ENCODE results near the gene SSR1. TPM values are rescaled to one million over a fixed set of nuclear protein-coding genes. Genes with fewer than 3 reads are reported as not detected.
"Not testable (repeated sequence)": the region's sequence is repeated elsewhere in the genome, so short reads cannot be mapped to it uniquely, and the experiment has no call there.

Gene SSR1
- total RNA-seq, 4 donors from 2014 or later = 34.2 to 61.4 (median 46.0) TPM

DNA sequence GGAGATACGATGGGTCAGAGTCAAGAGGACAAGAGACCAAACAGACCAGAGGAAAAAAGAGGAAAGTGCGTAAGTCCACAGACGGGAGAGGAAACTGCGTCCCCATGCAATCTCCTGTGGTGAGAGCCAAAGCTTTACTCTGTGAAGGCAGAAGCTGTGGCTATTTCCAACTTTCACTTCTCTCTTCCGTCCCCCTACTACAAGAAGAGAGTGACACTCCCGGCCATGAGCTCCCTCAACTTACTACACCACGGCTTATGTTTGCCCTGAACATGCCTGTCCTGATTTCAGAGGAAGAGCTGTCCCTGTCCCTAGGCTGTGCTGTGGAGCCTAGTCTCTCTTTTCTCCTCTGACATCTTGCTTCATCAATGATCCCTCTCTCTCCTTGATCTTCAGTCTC, 11.5 kb upstream of the SSR1 start:
- H3K4me1 ChIP-seq = no peaks in the 10 kb centered on the region
- no peaks in the 10 kb centered on the region for H3K36me3 ChIP-seq
- H3K4me3 ChIP-seq = no peak overlapping the region
- H3K9me3 ChIP-seq = no peaks in the 10 kb centered on the region
- no peak for TF ChIP-seq EP300 (IDR thresholded peaks at IDR 0.05)
- H3K27me3 ChIP-seq = peaks cover 7% of the 10 kb centered on the region
- 59 to 72% methylated on average over 7 of the region's 7 CpGs for WGBS, 2 donors (ENCODE audit: low coverage in 1 of 2)
- H3K27ac ChIP-seq = no peak overlapping the region
- ATAC-seq = peak; percentile 55

DNA sequence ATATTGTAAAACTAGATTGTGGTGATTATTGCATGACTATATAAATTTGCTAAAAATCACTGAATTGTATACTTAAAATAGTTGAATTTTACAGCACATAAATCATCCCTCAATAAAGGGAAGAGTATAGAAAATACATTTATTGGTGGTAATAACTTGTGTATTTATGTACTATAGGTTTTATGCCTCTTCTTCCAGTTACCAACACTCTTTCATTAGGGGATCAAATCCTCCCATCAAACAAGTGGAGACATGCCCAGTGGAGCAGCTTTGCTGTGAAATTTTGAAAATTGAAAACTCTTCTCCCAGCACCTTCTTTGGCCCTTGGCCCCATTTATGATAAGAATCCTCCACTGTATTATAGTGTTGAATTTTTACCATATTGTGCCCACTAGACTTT, 10.1 kb upstream of the SSR1 start:
- no peak overlapping the region for H3K27ac ChIP-seq
- TF ChIP-seq POLR2A (IDR thresholded peaks at IDR 0.05) (no peak), EP300 (IDR thresholded peaks at IDR 0.05) (no peak), POLR2AphosphoS5 (IDR thresholded peaks at IDR 0.05) (no peak)
- TF ChIP-seq, protein P1, sequence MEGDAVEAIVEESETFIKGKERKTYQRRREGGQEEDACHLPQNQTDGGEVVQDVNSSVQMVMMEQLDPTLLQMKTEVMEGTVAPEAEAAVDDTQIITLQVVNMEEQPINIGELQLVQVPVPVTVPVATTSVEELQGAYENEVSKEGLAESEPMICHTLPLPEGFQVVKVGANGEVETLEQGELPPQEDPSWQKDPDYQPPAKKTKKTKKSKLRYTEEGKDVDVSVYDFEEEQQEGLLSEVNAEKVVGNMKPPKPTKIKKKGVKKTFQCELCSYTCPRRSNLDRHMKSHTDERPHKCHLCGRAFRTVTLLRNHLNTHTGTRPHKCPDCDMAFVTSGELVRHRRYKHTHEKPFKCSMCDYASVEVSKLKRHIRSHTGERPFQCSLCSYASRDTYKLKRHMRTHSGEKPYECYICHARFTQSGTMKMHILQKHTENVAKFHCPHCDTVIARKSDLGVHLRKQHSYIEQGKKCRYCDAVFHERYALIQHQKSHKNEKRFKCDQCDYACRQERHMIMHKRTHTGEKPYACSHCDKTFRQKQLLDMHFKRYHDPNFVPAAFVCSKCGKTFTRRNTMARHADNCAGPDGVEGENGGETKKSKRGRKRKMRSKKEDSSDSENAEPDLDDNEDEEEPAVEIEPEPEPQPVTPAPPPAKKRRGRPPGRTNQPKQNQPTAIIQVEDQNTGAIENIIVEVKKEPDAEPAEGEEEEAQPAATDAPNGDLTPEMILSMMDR (IDR thresholded peaks at IDR 0.05) = no peak
- H3K4me1 ChIP-seq = no peaks in the 10 kb centered on the region
- no peaks in the 10 kb centered on the region for H3K36me3 ChIP-seq
- H3K9me3 ChIP-seq = no peaks in the 10 kb centered on the region
- no peak overlapping the region for H3K4me3 ChIP-seq
- H3K27me3 ChIP-seq = peaks cover 7% of the 10 kb centered on the region
- no peak for ATAC-seq

DNA sequence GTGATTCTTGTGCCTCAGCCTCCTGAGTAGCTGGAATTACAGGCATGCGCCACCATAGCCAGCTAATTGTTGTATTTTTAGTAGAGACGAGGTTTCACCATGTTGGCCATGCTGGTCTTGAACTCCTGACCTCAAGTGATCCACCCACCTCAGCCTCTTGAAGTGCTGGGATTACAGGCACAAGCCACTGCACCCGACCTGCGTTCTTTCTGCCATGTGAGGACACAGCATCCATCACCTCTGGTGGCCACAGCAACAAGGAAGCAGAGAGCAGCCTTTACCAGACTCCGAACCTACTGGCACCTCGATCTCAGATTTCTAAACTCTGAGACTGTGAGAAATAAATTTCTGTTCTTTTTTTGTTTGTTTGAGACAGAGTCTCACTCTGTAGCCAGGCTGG, 8.9 kb upstream of the SSR1 start:
- H3K4me1 ChIP-seq, H3K36me3 ChIP-seq, H3K4me3 ChIP-seq, H3K27ac ChIP-seq, ATAC-seq, H3K9me3 ChIP-seq, H3K27me3 ChIP-seq: not testable (repeated sequence)
- 86 to 93% methylated on average over 2 to 5 of the region's 6 CpGs for WGBS, 2 donors (ENCODE audit: low coverage in 1 of 2)

DNA sequence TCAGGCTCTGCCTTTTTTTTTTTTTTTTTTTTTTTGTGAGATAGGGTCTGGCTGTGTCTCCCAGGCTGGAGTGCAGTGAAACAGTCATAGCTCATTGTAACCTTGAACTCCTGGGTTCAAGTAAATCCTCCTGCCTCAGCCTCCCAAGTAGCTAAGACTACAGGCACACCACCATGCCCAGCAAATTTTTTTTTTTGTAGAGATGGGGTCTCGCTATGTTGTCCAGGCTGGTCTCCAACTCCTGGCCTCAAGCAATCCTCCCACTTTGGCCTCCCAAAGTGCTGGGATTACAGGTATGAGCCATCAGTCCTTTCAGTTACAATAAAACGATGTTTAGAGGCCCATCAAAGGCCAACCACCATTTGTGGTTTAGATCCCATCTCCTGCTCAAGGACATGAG, 6.4 kb upstream of the SSR1 start:
- not testable (repeated sequence) for H3K9me3 ChIP-seq, H3K27ac ChIP-seq, ATAC-seq, H3K36me3 ChIP-seq, H3K4me3 ChIP-seq, H3K4me1 ChIP-seq, H3K27me3 ChIP-seq
- WGBS, 2 donors (ENCODE audit: low coverage in 1 of 2) = 88 to 100% methylated on average over 1 to 2 of the region's 2 CpGs

DNA sequence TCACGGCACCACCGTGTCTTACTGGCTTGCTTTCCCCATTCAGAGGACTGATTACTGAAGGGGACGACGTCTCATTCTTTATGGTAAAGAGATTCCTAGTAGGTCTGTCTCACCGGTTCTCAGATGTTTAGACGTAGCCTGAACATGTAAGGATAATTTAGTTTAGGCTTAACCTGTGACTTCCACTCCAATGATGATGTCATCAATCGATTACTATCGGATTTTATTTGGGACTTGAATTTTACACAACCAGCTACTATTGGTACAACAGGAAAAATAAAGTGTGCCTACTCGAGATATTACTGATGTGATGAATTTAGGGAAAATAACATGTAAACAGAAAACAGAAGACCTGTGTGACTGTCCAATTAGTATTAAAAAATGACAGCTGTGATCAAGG, 4.5 kb upstream of the SSR1 start:
- H3K27ac ChIP-seq = no peak overlapping the region
- WGBS, 2 donors (ENCODE audit: low coverage in 1 of 2) = 50 to 62% methylated on average over 8 to 9 of the region's 9 CpGs
- H3K4me3 ChIP-seq = no peak overlapping the region
- ATAC-seq = no peak
- TF ChIP-seq POLR2AphosphoS5 (IDR thresholded peaks at IDR 0.05) (no peak), EP300 (IDR thresholded peaks at IDR 0.05) (no peak), POLR2A (IDR thresholded peaks at IDR 0.05) (no peak)
- TF ChIP-seq, protein P1 (IDR thresholded peaks at IDR 0.05) = no peak
- peaks cover 0 to 7% (median 0%) of the 10 kb centered on the region in 3 donors for H3K4me1 ChIP-seq
- H3K27me3 ChIP-seq = no peaks in the 10 kb centered on the region
- H3K9me3 ChIP-seq = no peaks in the 10 kb centered on the region
- no peaks in the 10 kb centered on the region for H3K36me3 ChIP-seq

DNA sequence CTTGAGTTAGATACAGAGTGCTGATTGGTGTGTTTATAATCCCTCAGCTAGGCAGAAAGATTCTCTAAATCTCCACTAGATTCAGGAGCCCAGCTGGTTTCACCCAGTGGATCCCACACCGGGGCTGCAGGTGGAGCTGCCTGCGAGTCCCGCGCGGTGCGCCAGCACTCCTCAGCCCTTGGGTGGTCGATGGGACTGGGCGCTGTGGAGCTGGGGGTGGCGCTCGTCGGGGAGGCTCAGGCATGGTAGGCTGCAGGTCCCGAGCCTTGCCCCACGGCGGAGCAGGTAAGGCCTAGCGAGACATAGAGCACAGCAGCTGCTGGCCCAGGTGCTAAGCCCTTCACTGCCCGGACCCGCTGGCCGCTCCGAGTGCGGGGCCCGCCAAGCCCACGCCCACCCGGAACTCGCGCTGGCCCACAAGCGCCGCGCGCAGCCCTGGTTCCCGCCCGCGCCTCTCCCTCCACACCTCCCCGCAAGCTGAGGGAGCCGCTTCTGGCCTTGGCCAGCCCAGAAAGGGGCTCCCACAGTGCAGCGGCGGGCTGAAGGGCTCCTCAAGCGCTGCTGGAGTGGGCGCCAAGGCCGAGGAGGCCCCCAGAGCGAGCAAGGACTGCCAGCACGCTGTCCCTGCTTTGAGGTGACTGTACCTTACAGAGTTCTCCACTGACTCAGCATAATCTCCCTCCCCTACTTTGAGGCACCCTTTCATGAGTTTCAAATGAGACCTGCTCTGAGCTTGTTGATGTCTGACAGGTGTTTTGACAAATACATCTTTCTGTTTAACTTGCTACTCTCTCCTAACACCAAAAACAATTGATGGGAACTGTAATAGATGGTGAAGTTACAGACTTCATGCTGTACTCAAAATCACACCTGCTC, 3.9 kb upstream of the SSR1 start:
- Histone ChIP-seq H3K27ac (no peak overlapping the region), H3K9me3 (no peaks in the 10 kb centered on the region), H3K4me3 (no peak overlapping the region), H3K27me3 (no peaks in the 10 kb centered on the region), H3K36me3 (no peaks in the 10 kb centered on the region), H3K4me1 (peaks cover 0 to 13% (median 4%) of the 10 kb centered on the region in 3 donors)
- 83 to 100% methylated on average over 1 to 2 of the region's 41 CpGs for WGBS, 2 donors (ENCODE audit: low coverage in 1 of 2)
- TF ChIP-seq POLR2A (IDR thresholded peaks at IDR 0.05) = no peak
- no peak for TF ChIP-seq POLR2AphosphoS5 (IDR thresholded peaks at IDR 0.05)
- no peak for TF ChIP-seq EP300 (IDR thresholded peaks at IDR 0.05)
- TF ChIP-seq, protein P1 (IDR thresholded peaks at IDR 0.05) = no peak
- ATAC-seq = no peak
